Measurements from ENCODE around the gene MEP1A. TPM values are rescaled to one million over a fixed set of nuclear protein-coding genes. Genes with fewer than 3 reads are reported as not detected.
"Not testable (repeated sequence)": the region's sequence is repeated elsewhere in the genome, so short reads cannot be mapped to it uniquely, and the experiment has no call there.

The MEP1A gene
- total and polyA plus RNA-seq, 9 of the 15 experiments (the other 6 are each of a cell fraction or from before 2014, with no cell fraction given) = not detected

DNA sequence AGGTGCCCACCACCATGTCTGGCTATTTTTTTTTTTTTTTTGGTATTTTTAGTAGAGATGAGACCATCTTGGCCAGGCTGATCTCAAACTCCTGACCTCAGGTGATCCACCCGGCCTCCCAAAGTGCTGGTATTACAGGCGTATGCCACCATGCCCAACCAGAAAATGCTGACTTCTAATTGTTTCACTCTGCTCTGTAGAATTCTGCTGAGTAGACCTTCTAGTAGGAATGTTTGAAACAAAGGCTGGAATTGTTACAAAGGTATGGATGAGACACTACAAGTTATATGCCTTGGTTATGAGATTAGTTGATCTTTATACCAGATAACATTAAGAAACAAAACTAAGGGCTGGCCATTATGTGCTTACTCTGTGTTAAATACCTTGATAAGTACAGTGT lies 44.8 kb downstream of the MEP1A start:
- FAIRE-seq = no peak
- H2AFZ ChIP-seq (ENCODE audit: low read depth, low read length) = no peak overlapping the region
- BruUV-seq (replicated peaks) = no TSS peak

DNA sequence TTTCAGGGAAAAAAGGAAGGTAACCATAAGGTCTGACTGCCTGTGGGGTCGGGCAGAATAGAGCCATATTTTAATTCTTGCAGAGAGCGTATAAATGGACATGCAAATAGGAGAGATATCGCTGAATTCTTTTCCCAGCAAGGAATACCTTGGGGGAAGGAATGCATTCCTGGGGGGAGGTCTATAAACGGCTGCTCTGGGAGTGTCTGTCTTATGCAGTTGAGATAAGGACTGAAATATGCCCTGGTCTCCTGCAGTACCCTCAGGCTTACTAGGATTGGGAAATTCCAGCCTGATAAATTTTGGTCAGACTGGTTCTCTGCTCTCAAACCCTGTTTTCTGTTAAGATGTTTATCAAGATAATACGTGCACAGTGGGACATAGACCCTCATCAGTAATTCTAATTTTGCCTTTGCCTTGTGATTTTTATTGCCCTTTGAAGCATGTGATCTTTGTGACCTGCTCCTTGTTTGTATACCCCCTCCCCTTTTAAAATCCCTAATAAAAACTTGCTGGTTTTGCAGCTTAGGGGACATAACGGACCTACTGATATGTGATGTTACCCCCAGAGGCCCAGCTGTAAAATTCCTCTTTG lies 49.2 kb downstream of the MEP1A start:
- in situ Hi-C loops (cut with MboI) = loop anchor here (10.0 kb wide), 1 partner anchor 472 kb away; no protein-coding TSS in a partner anchor
- H3K9me3 ChIP-seq (replicated peaks; ENCODE audit: control insufficient read depth, insufficient read depth, low read depth, low read length); DNase-seq (ENCODE audit: extremely low read depth in 1 of 4, low spot score in 3 of 4); H3K36me3 ChIP-seq (ENCODE audit: control insufficient read depth, insufficient read depth, low read length); intact Hi-C loops (cut with micrococcal nuclease); H2AFZ ChIP-seq (ENCODE audit: low read depth, low read length); H3K4me1 ChIP-seq (replicated peaks in 1 of 2; ENCODE audit: control insufficient read depth in 2 of 2, insufficient read depth in 2 of 2, low read length in 2 of 2); BruUV-seq (replicated peaks); ATAC-seq; FAIRE-seq; POLR2A ChIA-PET; H3K4me2 ChIP-seq (ENCODE audit: insufficient read depth, low read length); H3K27ac ChIP-seq (ENCODE audit: extremely low read depth, low read depth, low read length); H3K9ac ChIP-seq (ENCODE audit: insufficient read depth in 1 of 2, low read depth in 2 of 2, low read length in 2 of 2); H3K27me3 ChIP-seq (ENCODE audit: control insufficient read depth in 2 of 2, insufficient read depth in 2 of 2, low read length in 2 of 2); H3K4me3 ChIP-seq; H3K79me2 ChIP-seq (ENCODE audit: control insufficient read depth, insufficient read depth, low read length); H3K9me1 ChIP-seq (ENCODE audit: control insufficient read depth, insufficient read depth, low read length); CTCF ChIA-PET (ENCODE audit: low intra/inter-chr PET ratio); H4K20me1 ChIP-seq (replicated peaks; ENCODE audit: control insufficient read depth, insufficient read depth, low read length): not testable (repeated sequence)
- WGBS (ENCODE audit: insufficient coverage, low coverage, missing lambda C conversion rate) = 4% methylated on average over 6 of the region's 6 CpGs

More for the DNA sequence above, 44.8 kb downstream of the MEP1A start:
- intact Hi-C loops (cut with micrococcal nuclease) (no loop called here), in situ Hi-C loops (cut with MboI) (no loop called here)
- Histone ChIP-seq H3K79me2 (ENCODE audit: control insufficient read depth, insufficient read depth, low read length) (no peaks in the 10 kb centered on the region), H3K4me3 (no peak overlapping the region), H3K4me1 (replicated peaks in 1 of 2; ENCODE audit: control insufficient read depth in 2 of 2, insufficient read depth in 2 of 2, low read length in 2 of 2) (no peaks in the 10 kb centered on the region), H3K9me1 (ENCODE audit: control insufficient read depth, insufficient read depth, low read length) (no peaks in the 10 kb centered on the region), H3K36me3 (ENCODE audit: control insufficient read depth, insufficient read depth, low read length) (no peaks in the 10 kb centered on the region), H3K4me2 (ENCODE audit: insufficient read depth, low read length) (no peak overlapping the region), H3K27ac (ENCODE audit: extremely low read depth, low read depth, low read length) (no peak overlapping the region), H3K27me3 (ENCODE audit: control insufficient read depth in 2 of 2, insufficient read depth in 2 of 2, low read length in 2 of 2) (peaks cover 0 to 5% of the 10 kb centered on the region in 2 experiments; a peak in 1 of 5 replicates), H4K20me1 (replicated peaks; ENCODE audit: control insufficient read depth, insufficient read depth, low read length) (no peaks in the 10 kb centered on the region), H3K9ac (ENCODE audit: insufficient read depth in 1 of 2, low read depth in 2 of 2, low read length in 2 of 2) (no peak overlapping the region), H3K9me3 (replicated peaks; ENCODE audit: control insufficient read depth, insufficient read depth, low read depth, low read length) (no peaks in the 10 kb centered on the region)
- CTCF ChIA-PET (ENCODE audit: low intra/inter-chr PET ratio) = no interaction called here
- TF ChIP-seq FOXA3 (CRISPR knock-in tag; conservative IDR thresholded peaks at IDR 0.05 in 1 of 2, IDR thresholded peaks at IDR 0.05 in 1 of 2) (no peak), ZNF316 (IDR thresholded peaks at IDR 0.05) (0 out of 2 replicates have a peak, but pooled peaks have one; percentile 8)
- 5% methylated on average over 2 of the region's 2 CpGs for WGBS (ENCODE audit: insufficient coverage, low coverage, missing lambda C conversion rate)
- DNase-seq (ENCODE audit: extremely low read depth in 1 of 4, low spot score in 3 of 4) (no peak), ATAC-seq (no peak)
- POLR2A ChIA-PET = no interaction called here

All from K562 (cell line).